ENCODE results near the gene TLR9.

TLR9 gene

GRCh38 chr3:52173101-52173500 lies 52.3 kb downstream of the TLR9 start:
- no peak for TF ChIP-seq CTCF (conservative IDR thresholded peaks at IDR 0.05)
- no peak overlapping the region for H3K27ac ChIP-seq

- no peak overlapping the region for H3K27ac ChIP-seq
- no peak for TF ChIP-seq CTCF (conservative IDR thresholded peaks at IDR 0.05)
These were observed 53.1 kb downstream of the TLR9 start for GRCh38 chr3:52172262-52172757.

GRCh38 chr3:52171514-52172261 lies 53.8 kb downstream of the TLR9 start:
- H3K27ac ChIP-seq, result no peak overlapping the region
- no peak for TF ChIP-seq CTCF (conservative IDR thresholded peaks at IDR 0.05)
